Thoracic aorta (tissue), 2 donors: ENCODE measurements around the gene C1QTNF2. TPM values are rescaled to one million over a fixed set of nuclear protein-coding genes. Genes with fewer than 3 reads are reported as not detected.

Source experiments
- ATAC-seq: fragments of 150-250 bp; one replicate; pipeline ENCODE4 v1.8.0; 2017; ENCODE audit warnings: low read depth; ENCODE audit not compliant: insufficient number of reproducible peaks, low FRiP score
- DNase-seq: peaks from one replicate; pipeline ENCODE4 v3.0.0-alpha.2; 2020; ENCODE audit warnings: low spot score
- H3K27ac ChIP-seq, 2 donors: fragments of 200-600 bp; sonication (generic); 1 replicate in 1 of 2; 2 replicates in 1 of 2; pipeline ENCODE4 v1.5.1; 2016; ENCODE audit warnings: mild to moderate bottlenecking in 2 of 2, moderate library complexity in 2 of 2
- H3K27me3 ChIP-seq: fragments of 200-600 bp; sonication (generic); replicated peaks from 2 replicates; pipeline ENCODE4 v1.6.0; 2016; ENCODE audit warnings: mild to moderate bottlenecking; ENCODE audit not compliant: insufficient read depth
- H3K36me3 ChIP-seq: fragments of 200-600 bp; sonication (generic); one replicate; pipeline ENCODE4 v1.5.1; 2016
- H3K4me1 ChIP-seq, 2 donors: fragments of 200-600 bp; sonication (generic); 1 replicate in 1 of 2; 2 replicates in 1 of 2; pipeline versions ENCODE4 v1.5.1 to v1.6.0; 2016; ENCODE audit warnings: low read depth in 2 of 2, mild to moderate bottlenecking in 1 of 2; ENCODE audit not compliant: control insufficient read depth in 1 of 2
- H3K4me3 ChIP-seq: fragments of 200-600 bp; sonication (generic); 2 replicates; pipeline ENCODE4 v1.5.1; 2016; ENCODE audit warnings: mild to moderate bottlenecking
- H3K9me3 ChIP-seq: fragments of 200-600 bp; sonication (generic); 2 replicates; pipeline ENCODE4 v1.5.1; 2016
- CTCF ChIP-seq: fragments of 200-600 bp; sonication (generic); IDR thresholded peaks from one replicate; pipeline ENCODE4 v1.5.1; 2019; ENCODE audit warnings: antibody characterized with exemption
- total RNA-seq, 2 donors: library from RNA; depleted of rRNA; stranded (reverse); fragments of >200 nt; gene quantifications; one replicate each; pipeline versions ENCODE4 v1.1.0 to v1.2.3, GENCODE V29; 2016

C1QTNF2 gene
- total RNA-seq, 2 donors from 2014 or later = 8.3 to 13.8 TPM

- TF ChIP-seq CTCF = no peak
- Histone ChIP-seq H3K9me3 (no peaks in the 10 kb centered on the region), H3K27ac (peak within 1 kb of the TSS; percentile 78 to 89), H3K36me3 (peaks cover 23% of the 10 kb centered on the region), H3K4me3 (peak within 1 kb of the TSS; percentile 89), H3K27me3 (no peaks in the 10 kb centered on the region), H3K4me1 (peaks cover 6 to 29% of the 10 kb centered on the region in 2 donors)
- ATAC-seq (peak; percentile 81), DNase-seq (peak; percentile 56)
Measured at GRCh38 chr5:160399402-160400353, 29.3 kb upstream of the C1QTNF2 start, which contains the start of gene FAM200C. FAM200C (minus strand) TSS chr5:160400054; CDS start chr5:160395490, 4,564 bp downstream.

- no peak for TF ChIP-seq CTCF
- ATAC-seq (no peak), DNase-seq (no peak)
- Histone ChIP-seq H3K4me1 (peaks cover 6 to 29% of the 10 kb centered on the region in 2 donors), H3K4me3 (peak overlapping the region; percentile 89), H3K36me3 (peaks cover 14% of the 10 kb centered on the region), H3K27ac (peak overlapping the region in 1 of 2 donors; percentile 89), H3K9me3 (no peaks in the 10 kb centered on the region), H3K27me3 (no peaks in the 10 kb centered on the region)
Measured at GRCh38 chr5:160398806-160399205, 28.4 kb upstream of the C1QTNF2 start.

GRCh38 chr5:160397492-160397891, 27.1 kb upstream of the C1QTNF2 start:
- DNase-seq = no peak
- Histone ChIP-seq H3K4me1 (peaks cover 6 to 29% of the 10 kb centered on the region in 2 donors), H3K9me3 (no peaks in the 10 kb centered on the region), H3K36me3 (peaks cover 4% of the 10 kb centered on the region), H3K27ac (no peak overlapping the region), H3K27me3 (no peaks in the 10 kb centered on the region), H3K4me3 (no peak overlapping the region)
- no peak for ATAC-seq
- no peak for TF ChIP-seq CTCF

- Histone ChIP-seq H3K36me3 (no peaks in the 10 kb centered on the region), H3K27me3 (no peaks in the 10 kb centered on the region), H3K4me3 (no peak overlapping the region), H3K9me3 (no peaks in the 10 kb centered on the region), H3K27ac (no peak overlapping the region), H3K4me1 (peaks cover 4 to 29% of the 10 kb centered on the region in 2 donors)
- DNase-seq = no peak
- no peak for TF ChIP-seq CTCF
- no peak for ATAC-seq
Measured at GRCh38 chr5:160395111-160395510, 24.7 kb upstream of the C1QTNF2 start.
